Fibroblast of peridontal ligament (primary cell): Measurements from ENCODE around the gene CAMK1D.
"Not testable (repeated sequence)": the region's sequence is repeated elsewhere in the genome, so short reads cannot be mapped to it uniquely, and the experiment has no call there.

Experiments used
- DNase-seq: peaks from one replicate; pipeline ENCODE4 v3.0.0-alpha.2; 2010; ENCODE audit errors: extremely low read depth

Gene CAMK1D

DNA sequence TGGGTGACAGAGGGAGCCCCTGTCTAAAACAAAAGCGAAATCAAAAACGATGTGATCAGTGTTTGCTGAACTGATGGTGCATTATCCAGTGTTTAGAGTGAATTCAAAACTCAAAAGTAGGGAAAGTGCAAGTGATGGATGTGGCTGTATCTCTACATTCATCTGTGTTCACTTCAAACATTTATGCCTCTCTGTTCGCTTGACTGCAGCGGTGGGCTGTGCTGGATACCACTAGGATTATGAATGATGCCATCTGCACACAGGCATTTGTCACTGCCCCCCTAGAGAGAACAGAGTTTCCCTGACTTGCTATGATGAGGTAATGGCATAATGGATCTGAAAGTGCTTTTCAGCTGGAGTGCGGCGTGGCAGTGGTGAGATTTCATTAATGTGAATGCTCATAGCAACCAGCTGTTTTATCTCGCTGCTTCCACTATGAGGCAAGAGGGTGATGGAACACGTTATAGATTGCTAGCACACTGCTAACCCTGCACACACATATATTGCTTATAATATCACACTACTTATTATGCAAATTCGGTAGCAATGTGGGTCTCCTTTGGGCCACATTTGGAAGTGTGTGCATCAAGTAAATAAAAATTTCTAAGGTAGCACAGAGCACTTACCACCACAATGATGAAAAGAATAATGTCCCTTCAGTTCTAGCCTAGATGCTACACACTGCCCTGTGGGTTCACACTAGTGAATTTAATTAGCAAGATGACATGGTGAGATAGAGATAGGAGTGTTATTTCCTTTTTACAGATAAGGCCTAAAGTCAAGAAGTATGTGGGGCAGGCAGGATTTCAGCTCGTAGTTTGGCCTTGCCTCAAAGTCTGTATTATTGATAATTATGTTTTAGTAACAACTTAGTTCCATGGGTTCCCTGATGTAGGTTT is 164.7 kb downstream of the CAMK1D start:
- DNase-seq = no peak

DNA sequence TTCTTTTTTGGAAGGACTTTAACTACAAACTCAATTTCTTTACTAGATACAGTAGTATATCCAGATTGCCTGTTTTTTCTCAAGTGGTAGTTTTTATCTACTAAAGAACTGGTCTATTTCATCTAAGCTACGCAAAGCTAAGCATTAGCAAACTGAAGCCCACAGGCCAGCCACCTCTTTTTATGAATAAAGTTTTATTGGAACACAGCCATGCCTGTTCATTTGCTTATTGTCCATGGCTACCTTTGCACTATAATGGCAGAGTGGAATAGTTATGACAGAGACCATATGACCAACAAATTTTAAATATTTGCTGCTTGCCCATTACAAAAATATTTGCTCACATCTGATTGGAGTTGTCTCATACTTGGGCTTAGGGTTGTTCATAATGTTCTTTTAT is 168.7 kb downstream of the CAMK1D start:
- no peak for DNase-seq

DNA sequence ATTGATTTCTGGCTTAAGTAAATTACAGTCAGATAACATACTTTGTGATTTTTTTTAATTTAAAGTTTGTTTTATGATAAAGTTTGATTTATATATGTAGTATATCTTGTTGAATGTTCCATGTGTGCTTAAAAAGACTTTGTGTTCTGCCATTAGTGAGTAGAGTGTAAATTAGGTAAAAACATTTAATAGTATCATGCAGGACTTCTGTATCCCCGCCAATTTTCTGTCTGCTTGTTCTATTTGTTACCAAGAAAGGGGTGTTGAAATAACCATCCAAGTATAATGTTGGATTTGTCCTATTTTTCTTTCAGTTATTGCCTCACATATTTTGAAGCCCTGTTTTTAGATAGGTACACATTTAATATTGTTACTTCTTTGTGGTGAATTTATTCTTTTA is 172.1 kb downstream of the CAMK1D start:
- DNase-seq = no peak

DNA sequence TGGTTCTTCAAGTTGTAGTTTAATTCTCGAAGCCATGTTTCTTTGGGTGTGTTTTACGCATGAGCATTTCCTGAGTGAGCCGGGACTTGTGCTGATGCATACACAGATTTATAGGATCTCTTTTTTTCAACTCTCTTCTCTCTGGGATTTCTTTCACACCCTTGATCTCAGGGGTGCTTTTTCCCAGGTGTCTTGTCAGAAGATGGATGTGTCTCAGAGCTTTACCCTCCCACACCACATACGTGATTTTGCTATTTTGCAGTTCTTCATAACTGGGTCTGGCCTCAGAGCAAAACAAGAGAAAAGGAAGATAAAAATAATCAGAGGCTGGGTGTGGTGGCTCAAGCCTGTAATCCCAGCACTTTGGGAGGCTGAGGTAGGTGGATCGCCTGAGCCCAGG is 177.0 kb downstream of the CAMK1D start:
- DNase-seq = no peak

DNA sequence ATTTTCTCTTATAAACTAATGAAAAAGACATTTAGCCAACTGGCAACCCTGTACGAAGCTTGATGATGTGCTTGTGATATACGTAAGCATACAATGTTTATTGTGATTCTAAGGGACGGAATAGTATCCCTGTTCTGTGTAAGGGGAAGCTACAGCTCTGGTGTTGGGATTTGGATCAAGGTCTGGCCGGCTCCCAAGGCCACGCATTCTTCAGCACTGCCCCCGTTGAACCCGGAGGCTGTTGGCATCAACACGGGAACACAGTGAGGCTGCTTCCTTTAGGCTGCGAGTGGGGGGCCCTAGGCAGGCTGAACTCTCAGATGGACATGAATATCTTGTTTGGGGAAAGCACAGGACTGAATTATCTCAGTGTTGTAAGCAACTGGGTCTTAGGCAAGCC is 180.6 kb downstream of the CAMK1D start:
- DNase-seq = no peak

DNA sequence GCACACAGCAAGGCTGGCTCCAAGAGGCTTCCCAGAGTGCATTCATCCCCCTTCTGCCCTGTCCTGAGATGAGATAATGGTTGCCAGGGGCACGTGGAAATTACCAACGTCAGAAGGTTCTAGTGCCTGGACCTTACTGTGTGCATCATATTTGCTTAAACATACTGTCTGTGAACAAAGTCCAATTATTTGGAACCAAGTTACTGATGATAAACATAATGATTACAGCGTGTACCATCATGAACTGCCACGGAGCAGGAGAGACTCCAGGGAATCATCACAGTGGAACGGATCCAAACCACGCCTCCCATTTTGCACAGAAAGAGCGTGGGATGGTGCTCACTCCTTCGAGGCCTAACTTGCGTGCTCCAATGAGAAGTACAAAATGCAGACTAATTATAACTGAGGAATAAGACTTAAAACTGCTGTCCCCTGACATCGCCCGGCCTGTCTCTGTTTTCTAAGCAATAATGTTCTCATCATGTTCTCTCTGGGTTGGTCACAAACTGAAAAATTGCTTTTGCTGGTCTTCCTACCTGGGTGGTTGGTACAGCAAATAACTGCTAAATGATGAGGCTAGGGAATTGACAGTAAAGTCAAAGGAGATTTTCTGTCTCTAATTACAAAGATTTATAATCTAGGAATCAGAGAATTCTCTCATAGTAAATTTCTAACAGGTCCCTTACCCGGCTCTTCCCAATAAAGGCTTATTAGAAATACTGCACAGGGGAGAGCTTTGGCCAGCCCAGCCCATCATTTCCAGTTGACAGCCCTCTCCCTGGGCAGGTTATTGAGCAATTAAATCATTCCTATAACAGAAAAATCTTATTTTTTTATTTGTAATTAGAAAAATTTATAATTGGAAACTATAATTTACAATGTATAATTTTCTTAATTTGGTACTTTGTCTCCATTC is 182.2 kb downstream of the CAMK1D start:
- DNase-seq = no peak

DNA sequence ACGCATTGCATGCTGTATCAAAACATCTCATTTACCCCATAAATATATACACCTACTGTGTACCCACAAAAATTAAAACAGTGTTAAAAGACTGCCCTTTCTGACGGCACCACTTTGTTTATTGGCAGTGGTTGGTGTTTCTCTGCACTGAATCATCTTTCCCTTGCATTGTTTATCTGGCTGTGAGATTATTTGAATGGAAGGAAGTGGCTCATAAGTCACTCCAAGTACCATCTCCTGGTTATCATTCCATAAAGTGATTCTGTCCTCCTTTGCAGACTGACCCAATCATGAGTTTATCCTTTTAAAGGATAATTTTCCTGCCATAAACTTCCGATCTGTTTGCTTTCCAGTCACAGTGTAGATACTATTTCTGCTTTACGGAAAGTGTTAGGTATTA is 183.8 kb downstream of the CAMK1D start:
- no peak for DNase-seq

DNA sequence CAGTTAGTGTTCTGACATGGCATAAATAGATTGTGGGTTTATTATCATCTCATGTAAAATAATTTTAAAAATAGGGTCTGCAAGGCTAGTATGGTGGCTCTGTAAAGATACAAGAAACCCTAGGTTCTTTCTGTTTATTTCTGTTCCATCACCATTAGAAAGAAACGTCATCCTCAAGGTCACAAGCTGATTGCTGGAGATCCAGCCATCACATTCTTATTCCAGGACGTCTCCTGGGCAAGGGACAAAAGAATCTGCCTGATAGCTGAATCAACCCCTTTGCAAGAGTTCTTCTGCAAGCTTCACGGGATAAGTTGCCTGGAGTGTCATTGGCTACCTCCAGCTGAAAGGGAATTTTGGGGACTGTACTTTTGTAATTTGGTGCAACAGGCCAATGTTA is 184.4 kb downstream of the CAMK1D start:
- DNase-seq = no peak

DNA sequence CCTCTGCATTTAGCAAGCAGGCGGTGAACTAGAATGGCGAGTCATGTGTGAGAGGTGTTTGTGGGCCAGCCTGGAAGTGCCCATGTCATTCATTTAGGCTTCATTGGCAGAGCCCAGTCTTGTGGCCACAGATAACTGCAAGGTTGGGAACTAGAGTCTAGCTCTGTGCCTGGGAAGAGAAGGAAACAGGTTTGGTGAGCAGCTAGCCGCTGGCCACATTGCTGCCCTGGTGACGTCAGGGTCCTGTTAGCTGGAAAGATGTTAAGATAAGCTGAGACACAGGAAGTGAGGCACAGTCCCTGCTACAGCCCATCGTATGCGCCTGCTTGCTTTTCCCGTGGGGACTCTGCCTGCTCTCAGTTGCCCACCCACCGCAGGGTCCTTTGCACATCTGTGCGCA is 185.5 kb downstream of the CAMK1D start:
- no peak for DNase-seq

DNA sequence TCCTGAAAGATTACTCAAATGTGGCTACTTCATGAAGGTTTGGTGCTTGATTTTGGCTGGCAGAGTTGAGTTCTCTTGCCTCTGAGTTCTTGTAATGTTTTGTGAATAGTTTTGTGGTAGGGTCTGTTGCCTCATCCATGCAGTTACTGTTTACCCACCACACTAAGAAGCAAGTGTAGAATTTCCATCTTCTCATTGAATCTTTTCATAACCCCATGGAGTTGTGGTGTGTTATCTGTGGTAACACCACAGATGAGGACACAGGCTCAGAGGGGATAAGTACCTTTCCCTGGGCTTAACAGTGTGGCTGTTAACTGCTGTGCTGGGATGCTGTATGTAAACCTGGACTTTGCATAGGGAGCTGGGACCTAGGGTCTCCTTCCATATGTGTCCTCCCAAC is 186.3 kb downstream of the CAMK1D start:
- DNase-seq = no peak

DNA sequence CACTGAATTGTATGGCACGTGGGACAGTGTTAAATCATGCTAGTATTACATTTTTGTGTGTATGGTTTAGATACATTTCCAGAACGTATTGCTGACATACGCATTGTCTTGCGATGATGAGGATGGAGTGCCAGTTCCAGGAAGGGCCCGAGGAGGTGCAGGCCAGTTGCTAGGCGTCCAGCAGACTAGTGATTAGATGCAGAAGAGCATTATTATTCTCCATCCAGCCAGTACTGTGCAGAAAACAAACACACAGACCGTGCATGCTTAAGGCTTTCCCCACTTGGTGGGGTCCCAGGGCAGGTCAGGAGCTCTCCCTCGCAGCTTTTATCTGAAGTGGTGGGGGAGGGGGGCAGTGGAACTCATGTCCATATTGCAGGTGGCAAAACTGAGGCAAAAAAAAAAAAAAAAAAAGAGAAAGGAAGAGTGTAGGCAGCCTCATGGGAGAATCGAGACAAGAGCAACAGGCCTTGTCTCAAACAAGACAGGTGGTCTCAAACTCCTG is 189.2 kb downstream of the CAMK1D start:
- DNase-seq = no peak

DNA sequence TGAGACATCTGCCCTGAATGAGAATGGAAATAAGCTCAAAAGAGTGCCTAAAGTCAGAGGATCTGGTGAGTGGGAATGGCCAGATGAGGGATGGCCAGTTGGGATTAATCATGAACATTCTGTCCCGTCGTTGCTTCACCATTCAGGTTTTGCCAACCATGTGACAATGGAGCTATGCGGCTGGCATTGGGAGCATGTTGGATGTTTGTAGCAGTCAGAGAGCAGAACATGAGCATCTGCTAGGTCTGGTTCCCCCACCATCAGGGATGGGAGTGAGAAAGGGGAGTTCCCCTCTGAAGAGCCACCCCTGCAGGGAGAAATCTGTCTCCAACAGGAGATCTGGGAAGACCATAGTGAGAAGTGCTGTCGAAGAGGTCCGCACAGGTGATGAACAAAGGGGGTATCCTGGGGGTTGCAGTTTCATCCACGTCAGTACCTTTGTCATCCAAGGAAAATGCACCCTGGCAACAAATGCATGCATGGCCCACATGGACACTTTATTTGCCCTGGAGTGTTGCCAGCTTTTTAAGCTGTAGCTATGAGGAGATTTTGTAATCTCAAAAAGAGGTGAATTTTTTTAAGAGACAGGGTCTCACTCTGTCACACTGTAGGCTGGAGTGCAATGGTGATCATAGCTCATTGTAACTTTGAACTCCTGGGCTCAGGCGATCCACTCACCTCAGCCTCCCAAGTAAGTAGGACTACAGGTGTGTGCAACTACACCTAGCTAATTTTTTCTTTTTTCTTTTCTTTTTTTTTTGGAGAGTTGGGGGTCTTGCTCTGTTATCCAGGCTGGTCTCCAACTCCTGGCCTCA is 190.2 kb downstream of the CAMK1D start:
- DNase-seq = no peak

DNA sequence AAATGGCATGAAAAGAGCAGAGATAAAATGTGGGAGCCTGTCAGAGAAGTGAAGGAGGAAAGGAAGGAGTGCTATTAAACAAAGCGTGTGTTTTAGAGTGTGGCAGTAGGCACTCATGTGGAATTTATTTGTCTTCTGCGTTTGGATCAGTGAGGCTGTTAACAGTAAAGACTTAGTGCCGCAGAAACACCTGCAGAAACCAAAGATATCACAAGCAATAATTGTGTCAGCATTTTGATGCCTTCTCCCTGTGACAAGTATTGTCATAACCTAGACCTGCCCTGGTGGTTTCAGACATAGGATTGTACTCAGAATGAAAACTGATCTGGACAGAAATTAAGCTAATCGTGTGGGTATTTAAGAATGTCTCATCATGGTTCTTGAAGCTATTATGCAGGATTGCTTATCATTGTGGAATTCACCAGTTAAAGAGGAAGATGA is 191.0 kb downstream of the CAMK1D start:
- DNase-seq = peak; percentile 4

DNA sequence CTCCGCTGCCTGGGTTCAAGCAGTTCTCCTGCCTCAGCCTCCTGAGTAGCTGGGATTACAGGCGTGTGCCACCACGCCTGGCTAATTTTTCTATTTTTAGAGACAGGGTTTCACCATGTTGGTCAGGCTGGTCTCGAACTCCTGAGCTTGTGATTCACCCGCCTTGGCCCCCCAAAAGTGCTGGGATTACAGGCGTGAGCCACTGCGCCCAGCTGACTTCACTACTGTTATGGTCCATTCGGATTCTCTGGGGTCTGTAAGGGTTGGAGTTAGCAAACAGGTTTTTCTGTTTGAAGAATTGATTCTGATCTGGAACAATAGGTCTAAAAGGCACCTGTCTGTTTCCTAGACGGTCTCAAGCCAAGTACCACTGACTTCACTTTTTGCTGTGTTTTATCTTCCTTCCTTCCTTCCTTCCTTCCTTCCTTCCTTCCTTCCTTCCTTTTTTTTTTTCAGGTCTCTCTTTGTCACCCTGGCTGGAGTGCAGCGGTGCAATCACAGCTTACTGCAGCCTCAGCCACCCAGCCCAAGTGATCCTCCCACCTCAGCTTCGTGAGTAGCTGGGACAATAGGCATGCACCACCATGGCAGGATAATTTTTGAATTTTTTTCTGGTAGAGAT is 192.2 kb downstream of the CAMK1D start:
- DNase-seq = no peak

DNA sequence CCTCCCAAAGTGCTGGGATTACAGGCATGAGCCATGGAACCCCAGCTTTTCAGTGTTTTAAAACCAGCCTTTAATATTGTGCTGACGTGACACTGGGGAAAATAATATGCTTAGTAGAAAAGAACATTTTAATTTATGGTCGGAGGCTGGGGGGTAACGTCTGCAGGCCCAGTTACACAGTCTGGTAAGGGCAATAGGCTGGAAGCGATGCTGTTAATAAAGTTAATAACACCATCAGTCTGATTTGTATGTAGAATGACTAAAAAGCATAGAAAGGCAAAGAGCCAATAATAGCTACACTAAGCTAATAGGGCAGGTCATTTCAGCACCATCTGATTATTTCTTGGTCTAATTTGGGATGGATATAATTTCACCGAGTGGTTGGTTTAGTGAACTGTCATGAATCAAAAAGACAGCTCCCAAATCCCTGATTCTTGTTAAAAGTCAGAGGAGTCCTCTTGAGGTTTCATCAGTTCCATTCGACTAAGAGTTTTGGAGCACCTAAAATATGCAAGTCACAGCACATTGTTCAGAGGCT is 192.9 kb downstream of the CAMK1D start:
- DNase-seq = no peak

DNA sequence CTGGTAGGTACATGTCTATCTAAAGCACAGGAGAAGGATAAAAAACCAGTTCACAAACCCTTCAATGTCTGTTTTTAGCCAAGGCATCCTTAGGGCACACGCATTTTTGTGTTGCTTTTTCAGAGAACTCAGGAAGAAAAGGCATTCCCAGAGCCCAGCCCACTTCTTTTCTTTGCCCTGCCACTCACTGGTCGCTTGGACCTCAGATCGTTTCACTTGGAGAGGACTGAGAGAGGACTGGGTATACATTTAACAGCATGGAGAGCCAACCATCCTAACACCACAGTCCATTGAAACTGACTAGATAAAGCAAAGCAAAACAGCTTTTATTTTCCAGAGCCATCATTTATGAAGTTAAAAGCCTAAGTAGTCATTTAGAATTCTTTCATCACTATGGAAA is 194.2 kb downstream of the CAMK1D start:
- DNase-seq = no peak

DNA sequence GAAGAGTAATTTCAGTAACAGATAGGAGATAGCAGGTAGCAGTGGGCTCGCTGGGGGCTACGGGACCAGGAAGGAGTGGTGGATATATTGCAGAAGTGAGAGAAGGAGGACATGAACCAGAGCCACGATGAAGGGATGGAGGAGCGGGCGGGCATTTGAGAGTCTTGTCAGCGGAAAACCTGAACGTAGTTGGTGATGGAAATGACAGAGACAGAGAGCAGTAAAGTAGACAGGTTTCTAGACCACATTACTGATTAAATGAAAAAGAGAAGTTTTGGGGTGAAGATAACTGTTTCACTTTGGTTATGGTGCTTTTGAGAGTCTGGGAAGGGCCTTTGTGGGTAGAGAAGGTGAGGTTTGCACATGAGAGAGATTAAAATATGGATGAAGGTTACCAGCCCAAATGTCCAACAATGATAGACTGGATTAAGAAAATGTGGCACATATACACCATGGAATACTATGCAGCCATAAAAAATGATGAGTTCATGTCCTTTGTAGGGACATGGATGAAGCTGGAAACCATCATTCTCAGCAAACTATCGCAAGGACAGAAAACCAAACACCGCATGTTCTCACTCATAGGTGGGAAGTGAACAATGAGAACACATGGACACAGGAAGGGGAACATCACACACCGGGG is 196.9 kb downstream of the CAMK1D start:
- DNase-seq = not testable (repeated sequence)

DNA sequence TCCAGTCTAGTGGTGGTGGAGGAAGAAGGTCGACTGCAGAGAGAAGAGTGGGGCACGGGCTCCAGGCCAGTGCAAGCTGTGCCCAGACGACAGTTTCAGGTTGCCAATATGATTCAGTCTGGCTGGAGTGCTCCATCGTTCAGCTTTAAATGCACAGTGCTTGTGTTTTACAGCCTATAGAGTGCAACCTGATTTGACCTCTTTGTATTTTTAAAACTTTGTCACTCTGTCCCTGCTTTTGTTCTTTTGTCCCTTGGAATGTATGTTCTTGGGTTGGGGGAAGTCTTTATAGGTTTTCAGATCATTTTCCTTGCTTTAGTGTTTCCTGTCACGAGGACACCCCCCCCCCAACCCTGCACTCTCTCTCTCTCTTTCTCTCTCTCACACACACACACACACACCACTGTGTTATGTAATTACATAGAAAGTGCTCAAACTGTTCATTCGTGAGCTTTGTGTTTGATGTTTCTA is 198.0 kb downstream of the CAMK1D start:
- no peak for DNase-seq

DNA sequence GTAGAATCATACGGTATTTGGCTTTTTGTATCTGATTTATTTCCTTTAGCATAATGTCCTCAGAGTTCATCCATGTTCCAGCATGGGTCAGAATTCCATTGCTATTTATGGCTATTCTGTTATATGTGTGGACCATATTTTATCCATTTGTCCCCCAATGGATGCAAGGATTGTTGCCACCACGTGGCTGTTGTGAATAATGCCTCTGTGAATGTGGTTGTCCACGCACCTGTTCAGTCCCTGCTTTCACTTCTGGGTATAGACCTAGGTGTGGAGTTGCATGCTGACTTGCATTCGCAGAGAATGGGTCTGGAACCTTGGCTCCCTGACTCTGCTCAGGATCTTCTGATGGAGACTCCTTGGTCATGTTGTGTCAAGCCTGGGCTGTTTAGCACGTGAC is 199.9 kb downstream of the CAMK1D start:
- no peak for DNase-seq

DNA sequence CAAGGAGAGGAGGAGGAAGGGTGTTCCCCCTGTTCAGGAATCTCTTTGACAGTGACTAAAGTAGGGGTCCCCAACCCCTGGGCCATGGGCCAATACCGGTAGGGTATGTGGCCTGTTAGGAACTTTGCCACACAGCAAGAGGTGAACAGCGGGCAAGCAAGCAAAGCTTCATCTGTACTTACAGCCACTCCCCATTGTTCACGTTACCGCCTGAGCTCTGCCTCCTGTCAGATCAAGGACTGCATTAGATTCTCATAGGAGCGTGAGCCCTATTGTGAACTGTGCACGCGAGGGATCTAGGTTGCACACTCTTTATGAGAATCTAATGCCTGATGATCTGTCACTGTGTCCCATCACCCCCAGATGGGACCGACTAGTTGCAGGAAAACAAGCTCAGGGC is 201.6 kb downstream of the CAMK1D start:
- no peak for DNase-seq
